ENCODE data around the gene NACC2. TPM values are rescaled to one million over a fixed set of nuclear protein-coding genes. Genes with fewer than 3 reads are reported as not detected.
"Not testable (repeated sequence)": the region's sequence is repeated elsewhere in the genome, so short reads cannot be mapped to it uniquely, and the experiment has no call there.

Gene NACC2
- polyA plus RNA-seq, 12 donors, result 4.9 to 60.9 (median 9.1) TPM

DNA sequence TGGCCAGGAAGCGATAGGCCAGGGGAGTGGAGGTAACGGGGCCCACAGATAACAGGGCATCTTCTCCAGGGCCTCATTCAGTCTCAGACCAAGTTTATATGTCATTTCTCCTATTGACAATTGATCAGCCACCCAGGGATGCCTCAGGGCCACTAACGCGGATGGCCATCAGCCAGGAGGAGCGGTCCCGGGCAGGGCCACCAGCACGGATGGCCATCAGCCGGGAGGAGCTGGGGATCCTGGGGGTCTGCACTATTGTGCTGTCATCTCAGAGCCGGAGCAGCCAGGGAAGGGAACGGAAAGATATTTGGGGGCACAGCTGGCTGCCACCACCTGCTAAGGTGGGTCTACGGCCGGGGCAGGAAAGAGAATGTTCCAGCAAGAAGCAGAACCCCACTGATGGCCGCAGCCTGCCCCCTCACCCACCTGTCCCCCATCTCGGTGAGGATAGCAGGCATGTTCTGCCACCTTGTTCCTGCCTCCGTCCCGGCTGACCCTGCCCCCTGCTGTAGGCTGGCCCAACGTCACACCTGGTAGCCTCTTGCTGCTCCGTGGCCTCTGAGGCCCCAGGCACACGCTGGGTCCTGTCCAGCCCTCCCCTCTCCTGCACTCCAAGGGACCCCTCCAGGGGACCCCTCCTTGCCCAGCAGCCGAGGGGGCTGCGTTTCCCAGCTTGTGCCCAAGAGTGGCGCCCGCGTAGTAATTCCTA, 112.4 kb downstream of the NACC2 start:
- no peak for DNase-seq

DNA sequence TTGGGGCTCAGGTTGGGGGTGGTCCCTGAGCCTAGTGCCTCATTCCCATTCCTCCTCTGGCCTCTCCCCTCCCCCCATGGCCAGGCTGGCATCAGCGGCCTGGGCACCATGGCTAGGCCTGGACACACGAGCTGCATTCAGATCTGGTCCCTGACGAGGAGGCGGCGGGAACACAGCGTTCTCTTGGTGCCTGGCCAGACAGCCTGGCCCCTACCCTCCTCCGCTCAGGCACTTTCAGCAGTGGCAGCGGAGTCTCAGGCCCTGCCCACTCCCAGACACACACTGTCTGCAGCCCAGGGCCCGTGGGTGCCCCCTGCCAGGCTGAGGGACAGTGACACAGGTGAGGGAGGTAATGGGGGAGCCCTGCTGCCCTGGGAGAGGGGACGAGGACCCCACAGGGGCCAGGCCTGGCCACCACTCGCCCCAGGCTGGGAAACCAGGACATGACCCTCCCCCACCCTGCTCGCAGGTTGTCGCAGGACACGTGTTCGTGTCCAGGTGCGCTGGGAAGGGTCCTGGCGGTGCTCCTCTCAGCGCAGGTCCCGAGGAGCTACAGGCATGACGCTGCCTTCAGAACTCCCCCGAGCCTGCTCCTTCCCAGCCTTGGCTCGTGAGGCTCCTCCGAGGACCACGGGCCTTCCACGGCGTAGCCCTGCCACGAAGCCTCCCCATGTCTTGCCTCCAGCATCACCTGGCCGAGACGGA, 114.0 kb downstream of the NACC2 start:
- DNase-seq, result no peak

DNA sequence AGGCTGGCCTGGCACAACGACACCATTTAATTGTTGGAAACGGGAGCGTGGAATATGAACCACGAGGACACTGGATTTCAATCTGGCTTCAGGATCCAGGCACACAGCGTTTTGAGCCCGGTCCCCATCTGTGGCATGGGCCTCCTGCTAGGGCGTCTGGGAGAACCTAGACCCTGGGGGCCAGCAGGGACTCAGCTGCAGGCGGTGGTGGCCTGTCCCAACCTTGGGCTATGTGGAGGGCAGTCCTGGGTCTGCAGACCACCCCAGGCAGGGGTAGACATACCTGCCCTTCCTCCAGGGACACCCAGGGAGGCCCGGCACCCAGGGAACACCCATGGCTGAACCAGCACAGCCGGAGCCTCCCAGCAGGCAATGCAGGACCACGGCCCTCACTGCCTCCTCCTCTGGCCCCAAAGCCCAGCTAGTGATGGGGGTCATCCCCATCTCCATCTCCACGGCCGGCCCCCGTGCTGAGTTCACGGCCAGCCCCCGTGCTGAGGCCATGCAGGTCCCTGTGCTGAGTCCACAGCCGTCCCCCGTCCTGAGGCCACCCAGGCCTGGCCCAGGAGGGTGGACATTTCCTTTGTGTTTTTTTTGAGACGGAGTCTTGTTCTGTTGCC, 115.4 kb downstream of the NACC2 start:
- DNase-seq, result no peak

DNA sequence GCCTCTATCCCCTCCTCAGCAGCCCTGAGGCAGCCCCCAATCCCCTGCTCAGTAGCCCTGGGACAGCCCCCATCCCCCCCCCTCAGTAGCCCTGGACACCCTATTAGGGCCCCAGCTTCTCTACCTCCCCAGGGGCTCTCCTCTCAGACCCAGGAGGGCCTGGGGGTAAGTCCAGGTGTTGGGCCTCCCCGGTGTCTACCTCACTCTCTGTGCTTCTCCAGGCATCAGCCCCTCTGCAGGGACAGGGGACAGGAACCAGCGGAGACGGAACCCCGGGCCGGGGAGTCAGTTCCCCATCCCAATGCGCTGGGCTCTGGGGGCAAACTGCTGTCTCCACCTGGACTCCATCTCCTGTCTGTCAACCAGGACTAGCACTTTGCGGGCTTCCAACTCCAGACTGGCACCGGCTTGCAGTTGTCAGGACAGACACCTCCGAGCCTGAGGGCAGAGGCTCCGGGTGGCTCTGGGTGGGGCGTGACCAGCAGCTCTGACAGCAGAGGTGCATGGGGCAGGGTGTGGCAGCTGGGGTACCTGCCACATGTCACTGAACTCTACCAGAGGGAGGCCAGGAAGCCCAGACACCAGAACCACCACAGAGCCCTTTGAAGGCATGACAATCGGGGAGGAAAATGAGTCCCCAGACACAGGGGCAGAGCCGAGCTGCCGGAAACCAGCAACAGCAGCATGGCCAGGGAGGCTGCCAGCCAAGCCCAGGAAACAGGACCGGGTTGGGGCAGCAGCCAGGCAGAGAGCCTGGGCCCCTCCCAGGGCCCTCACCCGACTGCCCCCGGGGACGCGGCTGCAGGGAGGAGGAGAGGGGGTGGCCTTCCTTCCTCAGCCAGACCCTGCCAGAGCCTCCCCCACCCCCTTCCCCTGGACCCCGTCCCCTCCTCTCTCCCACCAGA, 116.2 kb downstream of the NACC2 start:
- no peak for DNase-seq

DNA sequence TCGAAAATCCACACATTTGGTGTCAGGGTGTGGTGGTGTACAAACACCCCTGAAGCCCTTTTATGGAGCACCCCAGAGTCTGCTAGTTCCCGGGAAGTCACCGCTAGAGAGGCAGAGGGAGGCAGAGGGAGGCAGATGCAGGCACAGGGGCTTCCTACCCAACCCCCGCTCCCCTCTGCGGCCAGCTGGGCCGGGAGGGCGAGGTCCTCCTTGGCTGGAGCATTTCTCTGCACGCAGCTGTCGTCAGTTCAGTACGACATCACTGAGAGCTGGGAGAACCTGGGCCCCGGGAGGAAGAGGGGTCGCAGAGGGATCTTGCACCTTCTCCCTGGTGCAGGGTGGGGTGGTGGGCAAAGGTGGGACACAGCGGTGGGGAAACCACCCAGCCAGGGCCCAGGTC, 118.1 kb downstream of the NACC2 start:
- peak; percentile 31 for DNase-seq

DNA sequence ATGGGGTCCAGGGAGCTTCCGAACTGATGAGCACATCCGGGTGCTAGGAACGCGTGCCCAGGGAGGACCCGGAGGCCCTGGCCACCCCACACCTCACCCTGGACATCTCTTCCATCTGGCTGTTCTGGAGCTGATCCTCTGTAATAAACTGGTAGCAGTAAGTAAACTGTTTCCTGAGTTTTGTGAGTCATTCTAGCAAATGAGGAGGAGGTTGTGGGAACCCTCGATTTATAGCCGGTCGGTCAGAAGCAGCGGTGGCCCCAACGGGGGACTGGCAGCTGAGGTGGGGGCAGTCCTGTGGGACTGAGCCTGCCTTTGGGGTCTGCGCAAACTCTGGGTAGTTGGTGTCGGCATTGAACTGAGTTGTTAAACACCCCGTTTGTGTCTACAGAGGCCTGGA, 118.6 kb downstream of the NACC2 start:
- DNase-seq, result no peak

DNA sequence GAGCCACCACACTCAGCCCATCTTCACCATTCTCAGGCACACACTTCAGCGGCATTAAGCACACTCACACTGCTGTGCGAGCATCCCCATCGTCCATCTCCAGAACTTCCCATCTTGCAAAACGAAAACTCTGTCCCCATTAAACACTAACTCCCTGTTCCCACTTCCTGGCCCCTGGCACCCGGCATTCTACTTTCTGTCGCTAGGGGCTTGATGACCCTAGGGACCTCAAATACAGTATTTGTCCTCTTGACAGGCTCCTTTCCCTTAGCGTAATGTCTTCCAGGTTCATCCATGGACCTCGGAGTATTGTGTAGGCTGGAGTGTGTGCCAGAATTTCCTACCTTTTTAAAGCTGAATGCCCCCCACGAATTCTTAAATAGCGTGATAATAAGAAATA, 119.3 kb downstream of the NACC2 start:
- no peak for DNase-seq

DNA sequence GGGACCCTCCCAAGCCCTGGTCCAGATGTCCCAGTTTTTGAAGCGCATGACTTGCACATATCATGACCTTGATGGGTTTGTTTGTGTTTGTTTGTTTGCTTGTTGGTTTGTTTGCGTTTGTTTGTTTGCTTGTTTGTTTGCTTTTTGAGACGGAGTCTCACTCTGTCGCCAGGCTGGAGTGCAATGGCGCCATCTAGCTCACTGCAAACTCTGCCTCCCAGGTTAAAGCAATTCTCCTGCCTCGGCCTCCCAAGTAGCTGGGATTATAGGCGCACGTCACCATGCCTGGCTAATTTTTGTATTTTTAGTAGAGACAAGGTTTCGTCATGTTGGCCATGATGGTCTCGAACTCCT, 120.9 kb downstream of the NACC2 start:
- no peak for DNase-seq

DNA sequence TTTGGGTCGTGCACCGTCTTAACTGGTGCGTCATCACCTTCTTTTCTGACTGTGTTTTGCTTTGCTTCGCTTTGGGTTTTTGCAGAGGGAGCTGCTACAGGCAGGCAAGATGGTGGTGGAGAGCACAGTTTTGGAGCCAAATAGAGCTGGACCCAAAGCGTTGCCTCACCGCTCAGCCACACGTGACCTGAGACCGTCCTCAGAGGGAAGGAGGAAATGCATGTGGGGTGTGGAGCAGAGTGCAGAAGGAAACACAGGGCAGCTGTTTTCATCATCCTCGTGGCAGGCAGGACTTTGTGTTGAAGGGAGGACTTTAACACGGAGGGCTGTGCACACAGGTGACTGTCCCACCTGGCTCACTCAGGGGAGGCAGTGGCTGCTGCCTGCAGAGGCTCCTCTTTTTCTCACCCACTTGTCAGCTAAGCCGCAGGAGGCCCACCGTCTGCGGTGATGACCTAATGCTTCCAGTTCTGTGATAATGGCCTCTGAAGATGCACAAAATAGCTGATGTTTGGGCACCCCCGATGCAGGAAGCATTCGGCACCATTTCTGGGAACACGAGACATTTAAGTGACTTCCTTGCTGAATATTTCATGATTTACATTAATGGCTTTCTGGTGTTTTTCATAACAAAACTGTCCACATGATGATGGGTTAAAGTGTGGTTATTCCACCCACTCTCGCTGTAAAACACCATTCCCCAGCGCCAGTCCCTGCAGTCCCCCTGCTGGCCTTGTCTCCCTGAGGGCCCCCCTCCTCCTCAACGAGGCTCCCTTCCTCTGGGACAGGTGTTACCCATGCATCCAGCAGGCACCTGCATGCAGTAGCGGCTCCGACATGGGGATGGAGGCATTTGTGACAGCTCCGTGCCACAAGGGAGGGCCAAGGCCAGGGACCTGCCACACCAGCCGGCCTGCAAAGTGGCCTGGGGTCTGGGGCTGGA, 121.5 kb downstream of the NACC2 start:
- no peak for DNase-seq

DNA sequence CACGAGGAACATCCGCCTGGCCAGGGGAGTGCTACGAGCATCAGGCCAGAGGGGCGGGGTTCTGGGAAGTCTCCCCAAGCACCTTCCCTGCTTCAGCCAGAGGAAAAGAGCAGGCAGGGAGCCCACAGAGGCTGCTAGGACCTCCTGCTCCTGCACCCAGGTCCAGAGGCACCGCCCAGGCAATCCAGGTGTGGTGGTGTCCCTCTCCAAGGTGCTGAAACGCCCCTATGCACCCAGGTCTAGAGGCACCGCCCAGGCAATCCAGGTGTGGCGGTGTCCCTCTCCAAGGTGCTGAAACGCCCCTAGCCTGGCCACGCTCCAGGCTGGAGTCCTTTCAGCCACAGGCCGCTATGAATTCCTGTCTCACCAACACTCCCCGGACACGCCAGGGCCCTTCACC, 123.2 kb downstream of the NACC2 start:
- no peak for DNase-seq

DNA sequence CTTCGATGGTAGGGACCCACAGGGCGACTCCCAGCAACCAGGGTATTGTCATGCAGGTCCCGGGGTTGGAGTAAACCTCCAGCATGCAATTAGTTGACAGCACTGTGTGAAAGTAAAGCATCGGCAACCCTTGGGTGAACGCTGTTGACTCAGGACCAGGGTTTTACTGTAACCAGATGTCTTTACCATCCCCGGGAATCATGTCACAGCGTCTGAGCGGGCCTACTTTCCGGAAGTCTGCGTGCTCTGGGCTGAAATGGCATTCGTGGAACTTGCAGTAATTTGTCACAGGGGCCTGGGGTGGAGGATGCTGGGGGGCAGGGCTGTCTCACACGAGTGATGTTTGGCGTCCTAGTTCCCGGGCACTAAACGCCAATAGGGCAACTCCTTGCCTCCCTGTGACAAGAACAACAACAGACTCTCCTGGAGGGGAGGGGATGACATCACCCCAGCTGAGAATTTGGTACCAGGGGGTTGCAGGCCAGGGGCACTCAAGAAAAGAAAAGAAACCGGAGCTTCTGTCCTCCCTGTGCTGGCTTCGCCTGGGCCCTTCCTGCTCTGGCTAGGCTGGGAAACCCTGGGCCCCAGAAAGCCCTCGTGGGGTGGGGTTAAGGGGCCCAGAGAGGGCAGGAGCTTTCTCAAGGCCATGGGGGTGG, 123.8 kb downstream of the NACC2 start:
- DNase-seq, result no peak

DNA sequence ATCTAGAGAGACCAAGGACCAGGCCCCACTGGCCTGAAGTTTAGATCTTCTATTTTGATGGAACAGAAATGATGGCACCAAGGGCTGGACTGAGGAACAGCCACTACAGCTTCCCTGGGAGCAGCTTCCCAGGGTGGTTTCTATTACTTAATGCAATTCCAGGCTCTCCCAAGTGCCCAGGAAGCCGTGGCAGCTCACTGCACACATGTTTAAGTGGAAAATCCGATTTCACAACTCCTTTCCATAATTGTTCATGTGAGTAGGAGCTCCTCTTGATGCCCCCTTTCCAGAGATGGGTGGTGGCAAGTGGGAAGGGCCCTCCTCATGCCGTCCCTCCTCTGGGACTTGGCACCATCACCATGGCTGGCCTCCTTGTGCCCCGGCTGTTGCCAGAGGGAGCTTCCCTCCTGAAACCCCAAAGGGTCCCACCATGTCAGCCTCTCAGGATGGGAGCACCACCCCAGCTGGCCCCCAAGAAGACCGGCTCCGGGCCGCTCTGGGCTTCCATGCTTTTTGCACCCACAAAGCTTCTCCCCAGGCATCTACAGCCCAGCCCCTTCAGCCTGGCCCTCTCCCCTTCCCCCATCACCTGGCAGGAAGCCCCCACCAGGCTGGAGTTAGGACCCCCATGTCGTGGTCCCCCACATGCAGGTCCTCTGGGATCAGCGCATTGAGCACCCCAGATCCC, 124.8 kb downstream of the NACC2 start:
- no peak for DNase-seq

DNA sequence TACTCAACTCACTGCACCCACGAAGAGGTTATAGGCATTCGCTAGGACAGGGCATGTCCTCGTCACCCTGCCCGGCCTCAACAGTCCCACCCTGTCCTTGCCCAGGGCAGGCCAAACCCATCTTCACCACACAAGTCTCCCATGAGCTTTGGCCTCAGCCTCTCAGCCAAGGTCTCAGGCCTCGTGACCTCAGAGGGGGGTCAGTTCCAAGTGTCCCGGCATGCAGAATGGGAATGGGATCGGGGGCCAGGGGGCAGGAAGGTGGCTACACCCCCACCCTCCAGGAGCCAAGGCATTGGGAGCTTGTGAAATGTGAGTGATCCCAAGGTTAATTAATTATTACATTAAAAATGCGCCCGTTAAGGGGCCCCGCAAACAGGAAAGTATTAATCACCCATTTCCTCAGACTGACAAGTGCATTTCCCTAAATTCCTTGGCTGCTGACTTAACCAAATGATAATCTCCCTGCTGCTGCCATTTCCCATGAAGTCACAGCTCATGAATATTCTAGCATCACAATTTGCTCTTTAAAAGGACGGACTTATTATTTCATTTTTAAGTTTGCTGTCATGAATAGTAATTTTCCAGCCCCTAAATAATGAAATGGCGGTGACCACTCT, 125.9 kb downstream of the NACC2 start:
- no peak for DNase-seq

DNA sequence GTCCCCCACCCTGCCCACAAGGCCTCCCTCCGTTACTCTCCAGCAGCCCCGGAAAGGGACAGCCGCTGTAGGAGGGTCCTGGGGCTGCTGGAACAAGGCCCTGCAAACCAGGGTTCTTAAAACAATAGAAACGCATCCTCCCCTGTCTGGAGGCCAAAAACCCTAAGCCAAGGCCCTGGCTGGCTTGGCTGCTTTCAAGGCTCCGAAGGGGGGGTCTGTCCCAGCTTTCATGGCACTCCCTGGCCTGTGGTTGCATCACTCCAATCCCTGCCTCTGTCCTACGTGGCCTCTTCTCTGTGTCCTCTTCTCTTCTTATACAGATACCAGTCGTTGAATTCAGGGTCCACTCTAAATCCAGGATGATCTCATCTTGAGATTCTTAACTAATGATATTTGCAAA, 126.5 kb downstream of the NACC2 start:
- DNase-seq, result no peak

DNA sequence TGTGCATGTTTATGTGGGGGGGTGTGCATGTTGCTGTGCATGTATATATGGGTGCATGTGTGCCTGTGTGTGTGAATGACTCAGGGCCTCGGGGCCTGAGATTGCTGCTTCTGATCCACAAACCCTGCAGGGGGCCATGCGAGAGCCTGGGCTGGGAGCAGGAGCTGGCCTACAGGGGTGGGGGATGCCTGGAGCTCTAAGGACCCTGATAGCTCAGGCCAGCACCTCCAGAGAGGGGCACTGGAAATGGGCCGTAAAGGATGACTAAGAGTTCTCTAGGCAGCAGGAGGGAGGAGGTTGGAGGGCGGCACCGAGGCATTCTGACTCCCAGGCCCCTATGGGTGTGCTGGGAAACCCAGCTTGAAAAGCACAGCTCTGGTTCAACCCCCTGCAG, 127.0 kb downstream of the NACC2 start:
- DNase-seq, result no peak

DNA sequence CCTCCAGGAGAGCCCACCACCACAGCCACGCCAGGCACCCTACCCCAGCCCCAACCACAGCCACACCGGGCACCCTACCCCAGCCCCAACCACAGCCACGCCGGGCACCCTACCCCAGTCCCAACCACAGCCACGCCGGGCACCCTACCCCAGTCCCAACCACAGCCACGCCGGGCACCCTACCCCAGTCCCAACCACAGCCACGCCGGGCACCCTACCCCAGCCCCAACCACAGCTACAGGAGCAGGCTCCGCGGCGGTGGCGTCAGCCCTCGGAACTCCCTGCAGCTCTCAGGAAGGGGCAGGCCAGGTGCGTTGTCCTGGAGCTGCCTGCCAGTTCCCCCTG, 128.2 kb downstream of the NACC2 start:
- DNase-seq, result not testable (repeated sequence)

DNA sequence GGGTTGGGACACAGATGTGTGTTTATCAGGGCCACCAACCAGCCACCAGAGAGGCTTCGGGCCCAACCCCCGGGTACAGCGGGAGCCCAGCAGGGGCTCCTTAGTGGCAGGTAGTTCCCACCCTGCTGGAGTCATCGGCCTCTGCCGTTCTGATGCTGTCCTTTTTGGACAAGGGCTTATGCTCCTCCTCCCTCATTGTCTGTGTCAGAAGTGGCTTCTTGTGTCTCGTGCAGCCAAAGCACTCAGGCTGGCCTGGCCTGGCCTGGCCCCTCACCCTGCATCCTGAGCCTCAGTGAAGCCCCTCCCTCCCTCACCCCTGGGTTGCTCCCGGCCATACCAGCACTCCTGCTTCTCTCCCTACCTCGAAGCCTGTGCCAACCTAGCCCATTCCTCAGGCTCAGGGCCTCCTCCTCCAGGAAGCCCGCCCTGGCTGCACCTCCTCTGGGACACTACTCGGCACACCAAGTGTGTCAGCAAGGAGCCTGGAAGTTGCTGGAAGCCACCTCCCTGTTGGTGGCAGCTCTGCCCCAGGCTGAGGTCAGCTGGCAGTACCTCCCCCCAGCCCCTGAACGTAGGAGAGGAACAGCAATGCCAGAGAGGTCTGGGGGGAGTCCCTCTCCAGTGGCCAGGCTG, 129.8 kb downstream of the NACC2 start:
- no peak for DNase-seq

DNA sequence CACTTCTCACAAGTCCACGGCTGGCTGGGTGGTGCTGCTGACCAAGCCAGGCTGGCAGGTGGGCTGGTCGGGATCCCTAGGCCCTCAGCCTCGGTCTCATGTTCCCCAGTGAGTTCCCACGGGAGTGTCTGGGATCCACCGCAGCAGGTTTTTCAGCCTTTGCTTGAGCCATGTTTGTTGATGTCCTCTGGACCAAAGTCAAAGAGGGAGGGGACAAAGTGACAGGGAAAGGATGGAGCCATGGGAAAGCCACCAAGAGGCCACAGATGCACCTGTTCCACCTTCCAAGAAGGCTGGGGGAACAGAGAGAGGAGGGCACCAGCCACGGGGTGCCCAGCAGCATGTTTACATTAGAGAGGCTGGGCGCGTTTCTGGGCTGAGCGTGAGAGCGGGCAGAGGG, 131.2 kb downstream of the NACC2 start:
- no peak for DNase-seq

DNA sequence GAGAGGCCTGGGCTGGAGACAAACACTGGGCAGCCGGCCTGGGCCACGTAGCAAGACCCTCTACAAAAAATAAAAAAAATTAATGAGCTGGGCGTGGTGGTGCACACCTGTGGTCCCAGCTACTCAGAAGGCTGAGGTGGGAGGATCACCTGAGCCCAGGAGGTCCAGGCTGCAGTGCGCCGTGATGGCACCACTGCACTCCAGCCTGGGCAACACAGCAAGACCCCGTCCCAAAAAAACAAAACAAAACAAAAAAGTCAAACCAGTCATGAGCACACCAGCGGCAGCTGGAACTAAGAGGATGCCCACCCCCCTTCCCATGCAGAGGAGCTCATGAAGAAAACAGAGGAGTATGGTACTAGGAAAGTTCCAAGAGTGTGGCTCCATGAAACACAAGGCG, 131.8 kb downstream of the NACC2 start:
- no peak for DNase-seq
